ENCODE data around the gene TRIM71.

The TRIM71 gene

GRCh38 chr3:32832193-32832592, 14.4 kb downstream of the TRIM71 start:
- H3K4me2 ChIP-seq (ENCODE audit: low read length), result no peak overlapping the region
- H3K27me3 ChIP-seq (ENCODE audit: control insufficient read depth, low read length), result peaks cover 5% of the 10 kb centered on the region
- H3K4me1 ChIP-seq (ENCODE audit: control insufficient read depth, low read length), result no peaks in the 10 kb centered on the region
- no peaks in the 10 kb centered on the region for H3K36me3 ChIP-seq (ENCODE audit: control insufficient read depth, low read length)
- H3K79me2 ChIP-seq (ENCODE audit: control insufficient read depth, low read length), result no peaks in the 10 kb centered on the region
- no peaks in the 10 kb centered on the region for H4K20me1 ChIP-seq (ENCODE audit: control insufficient read depth, insufficient read depth, low read depth, low read length)
- H3F3A ChIP-seq (ENCODE audit: control insufficient read depth, insufficient read depth), result no peaks in the 10 kb centered on the region
- H3K9me2 ChIP-seq (replicated peaks; ENCODE audit: control insufficient read depth, low read length), result no peaks in the 10 kb centered on the region
- H3K9me3 ChIP-seq (ENCODE audit: control insufficient read depth, insufficient read depth, low read length), result no peaks in the 10 kb centered on the region
- no peak for TF ChIP-seq EZH2phosphoT487 (IDR thresholded peaks at IDR 0.05; ENCODE audit: borderline replicate concordance, low read length)
- TF ChIP-seq, protein P1, sequence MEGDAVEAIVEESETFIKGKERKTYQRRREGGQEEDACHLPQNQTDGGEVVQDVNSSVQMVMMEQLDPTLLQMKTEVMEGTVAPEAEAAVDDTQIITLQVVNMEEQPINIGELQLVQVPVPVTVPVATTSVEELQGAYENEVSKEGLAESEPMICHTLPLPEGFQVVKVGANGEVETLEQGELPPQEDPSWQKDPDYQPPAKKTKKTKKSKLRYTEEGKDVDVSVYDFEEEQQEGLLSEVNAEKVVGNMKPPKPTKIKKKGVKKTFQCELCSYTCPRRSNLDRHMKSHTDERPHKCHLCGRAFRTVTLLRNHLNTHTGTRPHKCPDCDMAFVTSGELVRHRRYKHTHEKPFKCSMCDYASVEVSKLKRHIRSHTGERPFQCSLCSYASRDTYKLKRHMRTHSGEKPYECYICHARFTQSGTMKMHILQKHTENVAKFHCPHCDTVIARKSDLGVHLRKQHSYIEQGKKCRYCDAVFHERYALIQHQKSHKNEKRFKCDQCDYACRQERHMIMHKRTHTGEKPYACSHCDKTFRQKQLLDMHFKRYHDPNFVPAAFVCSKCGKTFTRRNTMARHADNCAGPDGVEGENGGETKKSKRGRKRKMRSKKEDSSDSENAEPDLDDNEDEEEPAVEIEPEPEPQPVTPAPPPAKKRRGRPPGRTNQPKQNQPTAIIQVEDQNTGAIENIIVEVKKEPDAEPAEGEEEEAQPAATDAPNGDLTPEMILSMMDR (IDR thresholded peaks at IDR 0.05; ENCODE audit: low read depth, low read length, poor library complexity, severe bottlenecking), result no peak
- no peak overlapping the region for H3K4me3 ChIP-seq (ENCODE audit: low read length)
- no peak overlapping the region for H3K27ac ChIP-seq (ENCODE audit: low read depth, low read length)

DNA sequence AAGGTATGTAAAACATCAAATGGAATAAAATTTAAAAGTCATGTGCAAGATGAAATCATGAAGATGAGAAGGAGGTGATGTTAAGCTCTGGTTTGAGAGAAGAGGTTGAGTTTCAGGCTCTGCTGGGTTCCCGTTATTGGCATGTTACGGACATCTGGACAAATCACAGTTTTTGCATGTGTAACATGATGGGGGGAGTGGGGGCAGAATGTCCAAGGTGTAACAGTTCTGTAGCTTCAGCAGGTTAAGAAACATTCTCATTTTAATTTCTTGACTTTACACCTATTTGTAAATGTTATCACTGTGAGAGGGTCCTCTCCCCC, 17.2 kb downstream of the TRIM71 start:
- Histone ChIP-seq H3K4me1 (ENCODE audit: control insufficient read depth, low read length) (no peaks in the 10 kb centered on the region), H3K9me3 (ENCODE audit: control insufficient read depth, insufficient read depth, low read length) (no peaks in the 10 kb centered on the region), H3K9me2 (replicated peaks; ENCODE audit: control insufficient read depth, low read length) (no peaks in the 10 kb centered on the region), H3K79me2 (ENCODE audit: control insufficient read depth, low read length) (no peaks in the 10 kb centered on the region), H3K4me2 (ENCODE audit: low read length) (no peak overlapping the region), H3K36me3 (ENCODE audit: control insufficient read depth, low read length) (no peaks in the 10 kb centered on the region), H3K27me3 (ENCODE audit: control insufficient read depth, low read length) (peaks cover 5% of the 10 kb centered on the region), H4K20me1 (ENCODE audit: control insufficient read depth, insufficient read depth, low read depth, low read length) (no peaks in the 10 kb centered on the region), H3F3A (ENCODE audit: control insufficient read depth, insufficient read depth) (no peaks in the 10 kb centered on the region), H3K4me3 (ENCODE audit: low read length) (no peak overlapping the region), H3K27ac (ENCODE audit: low read depth, low read length) (no peak overlapping the region)
- no peak for TF ChIP-seq EZH2phosphoT487 (IDR thresholded peaks at IDR 0.05; ENCODE audit: borderline replicate concordance, low read length)
- TF ChIP-seq, protein P1 (IDR thresholded peaks at IDR 0.05; ENCODE audit: low read depth, low read length, poor library complexity, severe bottlenecking), result no peak

DNA sequence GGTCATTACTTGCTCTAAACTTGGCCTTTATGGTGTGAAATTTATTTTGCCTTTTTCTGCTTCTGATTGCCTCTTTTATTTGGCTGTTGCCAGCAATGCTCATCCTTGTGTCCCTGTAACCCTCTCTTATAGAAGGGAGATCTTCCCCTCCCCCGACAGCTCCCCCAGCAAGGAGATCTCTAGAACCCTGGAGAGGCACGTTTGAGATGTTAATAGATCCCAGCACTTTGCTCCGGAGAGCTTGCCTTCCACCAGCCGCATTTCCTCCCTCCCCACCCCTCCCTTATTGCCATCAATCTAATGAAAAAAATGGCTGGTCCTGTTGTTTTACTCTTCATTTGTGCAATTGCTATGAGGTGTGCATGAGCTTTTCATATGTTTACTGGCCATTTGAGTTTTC, 18.2 kb downstream of the TRIM71 start:
- Histone ChIP-seq H3K4me2 (ENCODE audit: low read length) (no peak overlapping the region), H3K27me3 (ENCODE audit: control insufficient read depth, low read length) (peaks cover 5% of the 10 kb centered on the region), H3K27ac (ENCODE audit: low read depth, low read length) (no peak overlapping the region), H3K9me3 (ENCODE audit: control insufficient read depth, insufficient read depth, low read length) (no peaks in the 10 kb centered on the region), H3F3A (ENCODE audit: control insufficient read depth, insufficient read depth) (no peaks in the 10 kb centered on the region), H3K79me2 (ENCODE audit: control insufficient read depth, low read length) (no peaks in the 10 kb centered on the region), H3K4me1 (ENCODE audit: control insufficient read depth, low read length) (no peaks in the 10 kb centered on the region), H3K36me3 (ENCODE audit: control insufficient read depth, low read length) (no peaks in the 10 kb centered on the region), H4K20me1 (ENCODE audit: control insufficient read depth, insufficient read depth, low read depth, low read length) (no peaks in the 10 kb centered on the region), H3K4me3 (ENCODE audit: low read length) (no peak overlapping the region), H3K9me2 (replicated peaks; ENCODE audit: control insufficient read depth, low read length) (no peaks in the 10 kb centered on the region)
- no peak for TF ChIP-seq EZH2phosphoT487 (IDR thresholded peaks at IDR 0.05; ENCODE audit: borderline replicate concordance, low read length)
- TF ChIP-seq, protein P1 (IDR thresholded peaks at IDR 0.05; ENCODE audit: low read depth, low read length, poor library complexity, severe bottlenecking), result no peak

- H3K4me3 ChIP-seq (ENCODE audit: low read length), result no peak overlapping the region
These were observed 18.8 kb downstream of the TRIM71 start for GRCh38 chr3:32836601-32837000.

More at GRCh38 chr3:32836601-32837000, 18.8 kb downstream of the TRIM71 start:
- Histone ChIP-seq H3K36me3 (ENCODE audit: control insufficient read depth, low read length) (no peaks in the 10 kb centered on the region), H4K20me1 (ENCODE audit: control insufficient read depth, insufficient read depth, low read depth, low read length) (no peaks in the 10 kb centered on the region), H3K4me2 (ENCODE audit: low read length) (no peak overlapping the region), H3K27me3 (ENCODE audit: control insufficient read depth, low read length) (peaks cover 5% of the 10 kb centered on the region), H3K4me1 (ENCODE audit: control insufficient read depth, low read length) (no peaks in the 10 kb centered on the region), H3K79me2 (ENCODE audit: control insufficient read depth, low read length) (no peaks in the 10 kb centered on the region), H3F3A (ENCODE audit: control insufficient read depth, insufficient read depth) (no peaks in the 10 kb centered on the region), H3K9me3 (ENCODE audit: control insufficient read depth, insufficient read depth, low read length) (no peaks in the 10 kb centered on the region), H3K9me2 (replicated peaks; ENCODE audit: control insufficient read depth, low read length) (no peaks in the 10 kb centered on the region), H3K27ac (ENCODE audit: low read depth, low read length) (no peak overlapping the region)
- TF ChIP-seq, protein P1 (IDR thresholded peaks at IDR 0.05; ENCODE audit: low read depth, low read length, poor library complexity, severe bottlenecking), result no peak
- TF ChIP-seq EZH2phosphoT487 (IDR thresholded peaks at IDR 0.05; ENCODE audit: borderline replicate concordance, low read length), result no peak
